ENCODE data around the gene PGAP3.

DNA sequence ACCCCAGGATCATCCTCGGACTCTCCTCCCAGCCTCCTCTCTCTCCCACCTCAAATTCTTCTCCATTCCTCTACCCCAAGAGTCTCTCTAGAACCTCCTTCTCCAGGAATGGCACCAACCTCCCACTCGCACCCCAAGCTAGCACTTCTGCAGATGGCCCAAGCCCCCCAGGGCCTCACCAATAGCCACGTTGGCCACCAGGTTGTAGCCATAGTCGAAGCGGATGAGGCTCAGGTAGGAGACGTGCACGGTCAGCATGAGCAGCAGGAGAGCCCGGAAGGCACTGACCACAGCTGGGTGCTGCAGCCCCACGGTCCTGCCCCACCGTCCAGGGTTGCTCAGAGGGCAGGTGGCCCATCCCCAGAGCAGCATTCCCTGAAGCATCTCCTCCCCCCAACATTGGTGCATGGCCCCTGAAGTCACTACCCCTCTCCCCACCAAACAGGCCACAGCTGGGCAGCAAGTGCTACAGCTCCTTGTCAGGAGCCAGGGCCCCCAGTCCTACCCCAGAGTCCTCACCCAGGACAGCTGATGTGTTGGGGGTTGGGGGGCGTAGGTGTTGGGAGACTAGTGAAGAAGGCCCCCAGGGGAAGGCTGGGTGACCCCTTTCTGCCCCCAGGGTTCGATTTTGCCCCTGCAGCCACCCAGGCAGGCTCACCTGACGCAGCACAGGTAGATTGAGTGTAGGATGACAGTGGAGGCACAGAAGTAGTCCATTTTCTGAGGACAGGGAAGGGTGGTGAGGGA, 14.3 kb downstream of the PGAP3 start:
- TF ChIP-seq CTCF (IDR thresholded peaks at IDR 0.05) (no peak), POLR2AphosphoS5 (IDR thresholded peaks at IDR 0.05; ENCODE audit: insufficient read depth in 1 of 2, low read depth in 1 of 2) (no peak)

Measured in vagina (tissue), 2 donors.